GM13976 (cell line): Measurements from ENCODE around the gene IFITM5.
"Not testable (repeated sequence)": the region's sequence is repeated elsewhere in the genome, so short reads cannot be mapped to it uniquely, and the experiment has no call there.

Experiments used
- DNase-seq: peaks from one replicate; pipeline ENCODE4 v3.0.0; 2012; ENCODE audit warnings: low spot score
- CTCF ChIP-seq: IDR thresholded peaks from 2 replicates; pipeline ENCODE4 v1.5.1; 2012; ENCODE audit warnings: borderline replicate concordance, mild to moderate bottlenecking; ENCODE audit not compliant: insufficient read depth; ENCODE audit errors: extremely low read depth, missing control alignments, control extremely low read depth
- in situ Hi-C: fragments of 300-500 bp; cut with MboI; formaldehyde crosslinking; loops from one replicate; pipeline ENCODE4 v1.12.0; 2022; ENCODE audit warnings: low sequenced_read_pairs, mixed read lengths, inconsistent platforms; ENCODE audit not compliant: unreplicated experiment

IFITM5 gene

GRCh38 chr11:331358-332060, 32.2 kb upstream of the IFITM5 start:
- TF ChIP-seq CTCF: no peak
- in situ Hi-C loops: no loop called here

GRCh38 chr11:330694-331357, 31.5 kb upstream of the IFITM5 start:
- DNase-seq: no peak
- in situ Hi-C loops: no loop called here
- no peak for TF ChIP-seq CTCF

More at GRCh38 chr11:331358-332060, 32.2 kb upstream of the IFITM5 start:
- DNase-seq: no peak

GRCh38 chr11:330307-330693, 31.0 kb upstream of the IFITM5 start:
- no peak for DNase-seq
- no peak for TF ChIP-seq CTCF
- in situ Hi-C loops: no loop called here

GRCh38 chr11:329886-330253, 30.5 kb upstream of the IFITM5 start:
- in situ Hi-C loops: no loop called here
- no peak for TF ChIP-seq CTCF
- no peak for DNase-seq

GRCh38 chr11:328516-329100, 29.3 kb upstream of the IFITM5 start:
- DNase-seq, in situ Hi-C loops: not testable (repeated sequence)

GRCh38 chr11:328012-328411, 28.7 kb upstream of the IFITM5 start:
- DNase-seq: no peak
- in situ Hi-C loops: no loop called here
- no peak for TF ChIP-seq CTCF

- no peak for TF ChIP-seq CTCF
- in situ Hi-C loops: no loop called here
These were observed 28.2 kb upstream of the IFITM5 start for GRCh38 chr11:327581-327923.

More at GRCh38 chr11:327581-327923, 28.2 kb upstream of the IFITM5 start:
- DNase-seq: no peak
